Subcutaneous adipose tissue (tissue), 4 donors: ENCODE measurements around the gene ELK4. TPM values are rescaled to one million over a fixed set of nuclear protein-coding genes. Genes with fewer than 3 reads are reported as not detected.

ENCODE experiments used
- CTCF ChIP-seq: fragments of 450-650 bp; IDR thresholded peaks from one replicate; pipeline ENCODE4 v1.5.1; 2016; ENCODE audit warnings: low read depth, mild to moderate bottlenecking, control low read depth, antibody characterized with exemption, moderate library complexity
- total RNA-seq, 4 donors: library from RNA; depleted of rRNA; stranded (reverse); fragments of >200 nt; gene quantifications; one replicate each; pipeline ENCODE4 v1.1.0, GENCODE V29; 2016

The ELK4 gene
- total RNA-seq, 4 donors from 2014 or later: 25.8 to 42.2 (median 29.6) TPM

- no peak for TF ChIP-seq CTCF
Observed at GRCh38 chr1:205650241-205650640, 18.4 kb upstream of the ELK4 start.

GRCh38 chr1:205645519-205645918, 13.7 kb upstream of the ELK4 start:
- no peak for TF ChIP-seq CTCF

GRCh38 chr1:205642679-205643307, 11.0 kb upstream of the ELK4 start:
- TF ChIP-seq CTCF: no peak

- TF ChIP-seq CTCF: no peak
Observed at GRCh38 chr1:205639567-205639966, 7.8 kb upstream of the ELK4 start.

GRCh38 chr1:205637854-205638468, 6.2 kb upstream of the ELK4 start:
- no peak for TF ChIP-seq CTCF

- no peak for TF ChIP-seq CTCF
Observed at GRCh38 chr1:205636732-205637131, 4.9 kb upstream of the ELK4 start.

- no peak for TF ChIP-seq CTCF
Observed at GRCh38 chr1:205633421-205633976, 1.7 kb upstream of the ELK4 start.
